Measurements from ENCODE around the gene ARFGEF2.

DNA sequence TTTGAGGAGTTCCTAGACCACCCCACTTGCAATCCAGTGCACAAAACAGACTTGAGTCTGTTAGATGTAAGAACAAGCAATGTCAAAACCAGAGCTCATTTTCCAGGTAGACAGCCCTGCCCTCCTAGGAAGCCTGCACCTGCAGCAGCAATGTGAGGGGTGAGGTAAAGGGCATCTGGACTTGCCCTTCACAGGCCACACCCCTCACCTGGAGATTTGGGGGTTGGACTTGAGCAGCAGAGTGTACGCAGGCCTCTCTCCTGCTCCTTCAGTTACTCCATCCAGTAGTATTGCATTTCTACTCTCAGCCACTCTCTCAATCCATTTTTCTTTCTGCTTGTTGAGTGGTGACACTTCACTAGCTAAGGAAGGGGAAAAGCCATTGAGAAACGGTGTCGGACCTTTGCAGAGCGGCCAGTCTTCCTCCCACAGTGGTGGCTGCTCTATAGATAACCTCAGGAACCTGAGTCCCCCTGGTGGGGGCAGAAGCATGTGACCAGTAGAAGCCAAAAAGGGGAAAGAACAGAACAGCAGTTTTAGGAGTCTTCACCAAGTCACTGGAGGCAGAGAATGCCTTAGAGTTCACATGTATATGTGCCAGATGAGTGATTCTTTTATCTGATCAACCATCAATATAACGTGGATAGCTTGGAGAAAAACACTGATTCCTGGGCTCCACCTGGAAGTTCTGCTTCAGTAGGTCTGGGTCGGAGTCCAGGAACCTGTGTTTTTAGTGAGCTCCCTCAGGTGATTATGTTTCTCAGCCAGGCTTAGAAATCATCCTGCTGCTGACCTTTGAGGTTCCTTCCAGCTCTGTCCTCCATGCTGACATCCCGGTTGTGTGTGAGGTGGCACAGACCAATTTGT lies 28.0 kb downstream of the ARFGEF2 start:
- TF ChIP-seq, protein P1, sequence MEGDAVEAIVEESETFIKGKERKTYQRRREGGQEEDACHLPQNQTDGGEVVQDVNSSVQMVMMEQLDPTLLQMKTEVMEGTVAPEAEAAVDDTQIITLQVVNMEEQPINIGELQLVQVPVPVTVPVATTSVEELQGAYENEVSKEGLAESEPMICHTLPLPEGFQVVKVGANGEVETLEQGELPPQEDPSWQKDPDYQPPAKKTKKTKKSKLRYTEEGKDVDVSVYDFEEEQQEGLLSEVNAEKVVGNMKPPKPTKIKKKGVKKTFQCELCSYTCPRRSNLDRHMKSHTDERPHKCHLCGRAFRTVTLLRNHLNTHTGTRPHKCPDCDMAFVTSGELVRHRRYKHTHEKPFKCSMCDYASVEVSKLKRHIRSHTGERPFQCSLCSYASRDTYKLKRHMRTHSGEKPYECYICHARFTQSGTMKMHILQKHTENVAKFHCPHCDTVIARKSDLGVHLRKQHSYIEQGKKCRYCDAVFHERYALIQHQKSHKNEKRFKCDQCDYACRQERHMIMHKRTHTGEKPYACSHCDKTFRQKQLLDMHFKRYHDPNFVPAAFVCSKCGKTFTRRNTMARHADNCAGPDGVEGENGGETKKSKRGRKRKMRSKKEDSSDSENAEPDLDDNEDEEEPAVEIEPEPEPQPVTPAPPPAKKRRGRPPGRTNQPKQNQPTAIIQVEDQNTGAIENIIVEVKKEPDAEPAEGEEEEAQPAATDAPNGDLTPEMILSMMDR (IDR thresholded peaks at IDR 0.05) = no peak
- no peak for TF ChIP-seq POLR2A (IDR thresholded peaks at IDR 0.05)

Measured in lower leg skin (tissue), 3 donors.